Measurements from ENCODE around the gene CSF3R. TPM values are rescaled to one million over a fixed set of nuclear protein-coding genes. Genes with fewer than 3 reads are reported as not detected.

Gene CSF3R
- total and polyA plus RNA-seq, 2 donors (not counting 3 experiments of a cell fraction or from before 2014, with no cell fraction given) = not detected

DNA sequence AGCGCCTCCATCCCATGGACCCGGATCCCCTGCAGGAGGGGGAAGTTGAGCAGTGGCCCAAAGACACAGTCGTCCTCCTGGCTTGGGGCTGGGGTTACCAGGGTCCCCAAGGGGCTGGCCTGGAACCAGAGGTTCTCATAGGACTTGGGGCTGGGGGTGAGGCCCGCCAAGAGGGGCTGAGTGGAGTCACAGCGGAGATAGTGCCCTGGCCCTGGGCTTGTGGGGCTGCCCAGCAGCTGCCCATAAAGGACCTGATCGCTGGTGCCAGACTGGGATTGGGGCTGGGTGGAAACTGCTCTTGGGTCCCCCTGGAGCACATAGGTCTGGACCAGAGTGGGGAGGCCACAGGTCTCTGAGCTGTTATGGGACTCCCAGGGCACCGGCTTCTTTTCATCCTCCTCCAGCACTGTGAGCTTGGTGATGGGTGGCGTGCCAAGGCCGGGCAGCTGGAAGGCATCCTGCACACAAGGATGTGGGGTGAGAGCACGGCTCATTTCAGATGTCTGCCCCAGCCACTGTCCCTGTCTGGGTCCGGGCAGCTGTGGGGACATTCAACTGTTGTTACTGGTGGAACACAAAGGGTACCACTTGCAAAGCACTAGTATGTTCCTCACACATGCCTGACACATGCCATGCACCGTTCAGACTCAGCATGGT is 16.2 kb downstream of the CSF3R start:
- ChIA-PET CTCF (no interaction called here), POLR2A (no interaction called here)
- DNase-seq (ENCODE audit: low read depth, low spot score) (no peak), FAIRE-seq (no peak)
- dilution Hi-C loops (cut with MboI; ENCODE audit: extremely low pct_ligation_motif_present, low sequenced_read_pairs) (no loop called here), intact Hi-C loops (cut with micrococcal nuclease) (no loop called here)
- Histone ChIP-seq H3K4me3 (replicated peaks in 1 of 3; ENCODE audit: insufficient read depth in 1 of 3, low read depth in 1 of 3, low read length in 3 of 3) (no peak overlapping the region), H2AFZ (ENCODE audit: low read depth, low read length) (no peak overlapping the region), H3K27ac (ENCODE audit: insufficient read depth, low read depth, low read length) (no peak overlapping the region), H3K4me1 (ENCODE audit: control insufficient read depth, extremely low read depth, insufficient read depth, low read length) (peaks cover 10% of the 10 kb centered on the region), H3K9ac (replicated peaks; ENCODE audit: extremely low read depth, insufficient read depth, low read length) (no peak overlapping the region), H3K9me1 (replicated peaks; ENCODE audit: control insufficient read depth, extremely low read depth, insufficient read depth, low read length) (no peaks in the 10 kb centered on the region), H3K79me2 (ENCODE audit: control insufficient read depth, insufficient read depth, low read length) (peaks cover 13% of the 10 kb centered on the region), H3K27me3 (ENCODE audit: control insufficient read depth in 2 of 2, insufficient read depth in 2 of 2, low read length in 2 of 2) (no peaks in the 10 kb centered on the region), H4K20me1 (replicated peaks; ENCODE audit: control insufficient read depth, extremely low read depth, insufficient read depth, low read length) (no peaks in the 10 kb centered on the region), H3K4me2 (ENCODE audit: insufficient read depth, low read length) (no peak overlapping the region), H3K9me3 (replicated peaks; ENCODE audit: control insufficient read depth, insufficient read depth, low read length) (no peaks in the 10 kb centered on the region), H3K36me3 (ENCODE audit: control insufficient read depth in 2 of 2, extremely low read depth in 1 of 2, insufficient read depth in 2 of 2, low read length in 2 of 2) (no peaks in the 10 kb centered on the region)
- TF ChIP-seq, protein P1, sequence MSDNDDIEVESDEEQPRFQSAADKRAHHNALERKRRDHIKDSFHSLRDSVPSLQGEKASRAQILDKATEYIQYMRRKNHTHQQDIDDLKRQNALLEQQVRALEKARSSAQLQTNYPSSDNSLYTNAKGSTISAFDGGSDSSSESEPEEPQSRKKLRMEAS (IDR thresholded peaks at IDR 0.05; ENCODE audit: insufficient read depth, insufficient read length) = no peak
- no peak for TF ChIP-seq GATA2 (IDR thresholded peaks at IDR 0.05; ENCODE audit: insufficient read depth, insufficient read length, low read depth, low read length)
- no peak for TF ChIP-seq MYC (IDR thresholded peaks at IDR 0.05; ENCODE audit: low read depth, low read length)
- no peak for TF ChIP-seq POLR2AphosphoS5 (IDR thresholded peaks at IDR 0.05; ENCODE audit: insufficient read depth, low read depth, low read length)
- no peak for TF ChIP-seq POLR2A (IDR thresholded peaks at IDR 0.05; ENCODE audit: low read depth, low read length)
- TF ChIP-seq EZH2 (IDR thresholded peaks at IDR 0.05; ENCODE audit: borderline replicate concordance, low read depth, low read length, severe bottlenecking) = no peak
- BruUV-seq (replicated peaks) = no TSS peak

- POLR2A ChIA-PET = no interaction called here
- dilution Hi-C loops (cut with MboI; ENCODE audit: extremely low pct_ligation_motif_present, low sequenced_read_pairs) = no loop called here
- Histone ChIP-seq H3K4me2 (ENCODE audit: insufficient read depth, low read length) (no peak overlapping the region), H3K27ac (ENCODE audit: insufficient read depth, low read depth, low read length) (no peak overlapping the region), H3K4me1 (ENCODE audit: control insufficient read depth, extremely low read depth, insufficient read depth, low read length) (peaks cover 10% of the 10 kb centered on the region), H3K9me1 (replicated peaks; ENCODE audit: control insufficient read depth, extremely low read depth, insufficient read depth, low read length) (no peaks in the 10 kb centered on the region), H3K9me3 (replicated peaks; ENCODE audit: control insufficient read depth, insufficient read depth, low read length) (no peaks in the 10 kb centered on the region), H3K9ac (replicated peaks; ENCODE audit: extremely low read depth, insufficient read depth, low read length) (no peak overlapping the region), H3K27me3 (ENCODE audit: control insufficient read depth in 2 of 2, insufficient read depth in 2 of 2, low read length in 2 of 2) (no peaks in the 10 kb centered on the region), H3K79me2 (ENCODE audit: control insufficient read depth, insufficient read depth, low read length) (peaks cover 13% of the 10 kb centered on the region), H3K4me3 (replicated peaks in 1 of 3; ENCODE audit: insufficient read depth in 1 of 3, low read depth in 1 of 3, low read length in 3 of 3) (no peak overlapping the region), H2AFZ (ENCODE audit: low read depth, low read length) (no peak overlapping the region), H3K36me3 (ENCODE audit: control insufficient read depth in 2 of 2, extremely low read depth in 1 of 2, insufficient read depth in 2 of 2, low read length in 2 of 2) (peaks cover under 1 to 3% of the 10 kb centered on the region in 2 experiments), H4K20me1 (replicated peaks; ENCODE audit: control insufficient read depth, extremely low read depth, insufficient read depth, low read length) (no peaks in the 10 kb centered on the region)
- no TSS peak for BruUV-seq (replicated peaks)
- FAIRE-seq = no peak
- TF ChIP-seq, protein P1 (IDR thresholded peaks at IDR 0.05; ENCODE audit: insufficient read depth, insufficient read length) = no peak
- TF ChIP-seq POLR2AphosphoS5 (IDR thresholded peaks at IDR 0.05; ENCODE audit: insufficient read depth, low read depth, low read length) (no peak), CTCF (IDR thresholded peaks at IDR 0.05; ENCODE audit: extremely low read depth in 1 of 2, insufficient read depth in 1 of 2, low read depth in 1 of 2, low read length in 2 of 2) (no peak)
- no peak for DNase-seq (ENCODE audit: low read depth, low spot score)
- CTCF ChIA-PET = no interaction called here
- intact Hi-C loops (cut with micrococcal nuclease) = no loop called here
These were observed 16.9 kb downstream of the CSF3R start for GRCh38 chr1:36465731-36466369.

All from endothelial cell of umbilical vein (primary cell).